Measurements from ENCODE around the gene TET3. TPM values are rescaled to one million over a fixed set of nuclear protein-coding genes. Genes with fewer than 3 reads are reported as not detected.

TET3 gene
- total RNA-seq, 1 experiment from 2014 or later: 13.3 TPM

DNA sequence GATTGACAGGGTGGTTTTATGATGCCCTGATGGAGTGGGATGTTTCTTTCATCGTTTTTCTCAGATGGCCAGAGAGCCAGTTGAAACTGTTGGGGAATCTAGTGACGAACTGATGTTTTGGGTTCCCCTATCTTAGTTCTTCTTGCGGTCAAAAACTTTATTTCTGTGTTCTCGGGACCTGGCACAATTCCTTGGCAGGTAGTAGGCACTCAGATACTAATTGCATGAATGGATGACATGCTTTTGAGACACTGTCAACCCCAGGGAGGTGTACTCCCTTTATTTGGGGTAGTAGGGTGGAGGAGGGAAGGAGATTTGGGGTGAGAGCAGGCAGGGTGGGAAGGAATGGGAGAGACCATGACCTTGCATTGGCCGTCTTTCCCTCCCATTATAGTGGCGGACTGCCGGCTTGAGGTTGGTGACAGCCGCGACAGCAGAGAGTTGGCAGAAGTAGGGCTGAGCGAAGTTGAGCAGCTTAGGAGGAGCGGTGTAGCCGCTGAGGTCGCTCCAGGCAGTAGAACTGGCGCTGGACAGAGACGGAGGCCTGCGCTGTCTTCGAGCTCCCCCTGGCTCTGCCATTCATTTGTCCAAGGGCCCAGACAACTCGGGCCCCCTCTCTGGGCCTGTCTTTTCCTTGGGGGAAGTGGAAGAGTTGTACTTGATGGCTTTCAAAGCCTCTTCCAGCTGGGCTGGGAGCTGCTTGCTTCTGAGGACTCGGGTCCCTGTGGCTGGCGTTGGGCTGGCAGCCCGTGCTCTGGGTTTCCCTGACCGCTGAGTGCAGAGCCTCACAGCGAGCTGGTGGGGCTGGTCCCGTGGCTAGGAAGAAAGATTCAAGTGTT is 2.6 kb downstream of the TET3 start:
- peak; percentile 75 for DNase-seq (ENCODE audit: low spot score)

DNA sequence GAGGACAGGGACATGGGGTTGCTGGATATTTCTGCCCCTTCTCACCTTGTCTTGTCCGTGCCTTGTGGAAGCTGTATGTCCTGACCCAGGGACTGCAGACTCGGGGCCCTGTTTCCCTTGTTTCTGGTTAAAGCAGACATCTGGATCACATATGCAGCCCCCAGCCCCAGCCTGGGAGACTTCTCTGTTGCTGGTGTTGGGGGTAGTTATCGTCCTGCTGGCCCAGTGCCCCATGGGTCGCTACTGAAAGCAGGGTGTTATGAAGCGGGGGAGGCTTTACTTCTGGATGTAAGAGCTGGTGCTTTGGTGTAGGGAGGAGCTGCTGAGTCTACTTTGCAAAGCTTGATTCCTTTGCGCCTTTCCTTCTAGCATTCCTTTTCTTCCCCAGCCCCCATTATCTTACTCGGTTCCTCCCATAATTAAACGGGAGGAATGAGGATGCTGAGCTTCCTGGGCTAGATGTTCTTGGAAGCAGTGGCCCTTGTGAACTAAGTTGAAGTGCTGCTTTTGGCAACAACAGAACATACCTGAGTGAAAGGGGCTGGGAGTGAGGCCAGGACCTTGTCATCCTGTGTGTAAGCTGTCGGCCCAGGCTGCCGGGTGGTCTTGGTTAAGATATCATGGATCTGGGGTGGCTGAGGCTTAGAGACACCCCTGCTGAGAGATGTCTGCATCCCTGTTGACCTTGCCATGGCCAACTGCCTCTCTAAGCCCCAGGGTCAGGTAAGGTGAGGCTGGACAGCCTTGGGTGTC is 3.4 kb downstream of the TET3 start:
- peak; percentile 14 for DNase-seq (ENCODE audit: low spot score)

DNA sequence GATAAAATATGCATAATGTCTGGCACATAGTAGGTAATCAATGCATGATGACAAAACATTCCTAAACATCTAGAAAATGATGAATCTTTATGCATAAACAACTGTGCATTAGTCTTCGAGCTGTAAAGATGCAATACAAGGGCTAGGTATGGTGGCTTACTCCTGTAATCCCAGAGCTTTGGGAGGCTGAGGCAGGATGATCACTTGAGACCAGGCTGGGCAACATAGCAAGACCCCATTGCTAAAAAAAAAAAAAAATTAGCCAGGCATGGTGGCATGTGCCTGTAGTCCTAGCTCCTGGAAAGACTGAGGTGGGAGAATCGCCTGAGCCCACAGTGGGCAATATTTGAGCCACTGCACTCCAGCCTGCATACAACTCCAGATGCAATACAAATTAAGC is 5.3 kb downstream of the TET3 start:
- DNase-seq (ENCODE audit: low spot score): no peak

DNA sequence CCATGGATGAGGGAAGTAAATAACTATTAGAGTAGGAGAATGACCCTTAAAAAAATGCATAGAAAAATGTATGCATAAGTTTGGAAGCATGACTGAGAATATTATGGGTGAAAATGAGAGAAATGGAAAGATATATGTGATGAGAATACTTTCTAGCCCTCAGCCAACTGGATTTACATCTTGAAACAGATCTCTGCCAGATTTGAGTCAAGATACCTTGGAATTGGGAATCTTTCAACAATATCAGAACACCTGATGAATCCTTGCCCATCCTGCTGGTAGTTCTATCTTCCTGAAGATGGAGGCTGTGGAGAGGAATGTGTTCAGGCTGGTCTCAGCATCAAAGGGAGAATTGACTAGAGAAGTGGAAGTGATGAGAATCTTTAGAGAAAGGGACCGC is 5.8 kb downstream of the TET3 start:
- no peak for DNase-seq (ENCODE audit: low spot score)

DNA sequence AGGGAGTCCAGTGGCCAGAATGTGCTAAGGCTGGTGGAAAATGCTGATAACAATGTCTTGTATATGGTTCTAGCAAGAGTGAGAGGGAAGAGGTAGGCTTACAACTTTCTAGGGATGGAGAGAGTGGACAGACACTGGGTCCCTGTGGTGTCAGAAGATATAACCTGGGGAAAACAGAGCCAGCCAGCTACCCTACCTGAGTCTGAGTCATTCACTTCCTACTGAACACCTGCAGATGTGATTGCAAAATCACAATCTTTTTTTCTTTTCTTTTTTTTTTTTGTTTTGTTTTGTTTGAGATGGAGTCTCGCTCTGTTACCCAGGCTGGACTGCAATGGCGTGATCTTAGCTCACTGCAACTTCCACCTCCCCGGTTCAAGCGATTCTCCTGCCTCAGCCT is 7.3 kb downstream of the TET3 start:
- no peak for DNase-seq (ENCODE audit: low spot score)

DNA sequence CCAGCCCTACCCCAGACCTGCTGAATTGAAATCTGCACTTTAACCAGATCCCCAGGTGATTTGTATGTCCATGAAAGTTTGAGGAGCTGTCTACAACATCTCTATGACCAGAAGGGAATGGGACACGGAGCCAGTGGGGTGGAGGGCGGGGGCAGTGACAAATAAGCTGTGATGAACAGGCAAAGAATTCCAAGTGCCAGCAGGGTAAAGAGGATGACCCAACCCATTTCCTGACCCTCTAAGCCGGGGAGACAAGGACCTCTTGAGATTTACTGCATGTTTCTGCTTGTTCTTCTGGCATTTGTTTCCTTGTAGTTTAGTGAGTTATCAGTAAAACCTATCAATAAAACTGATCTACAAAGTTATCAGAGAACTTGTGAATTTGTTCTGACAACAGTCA is 8.7 kb downstream of the TET3 start:
- DNase-seq (ENCODE audit: low spot score): no peak

DNA sequence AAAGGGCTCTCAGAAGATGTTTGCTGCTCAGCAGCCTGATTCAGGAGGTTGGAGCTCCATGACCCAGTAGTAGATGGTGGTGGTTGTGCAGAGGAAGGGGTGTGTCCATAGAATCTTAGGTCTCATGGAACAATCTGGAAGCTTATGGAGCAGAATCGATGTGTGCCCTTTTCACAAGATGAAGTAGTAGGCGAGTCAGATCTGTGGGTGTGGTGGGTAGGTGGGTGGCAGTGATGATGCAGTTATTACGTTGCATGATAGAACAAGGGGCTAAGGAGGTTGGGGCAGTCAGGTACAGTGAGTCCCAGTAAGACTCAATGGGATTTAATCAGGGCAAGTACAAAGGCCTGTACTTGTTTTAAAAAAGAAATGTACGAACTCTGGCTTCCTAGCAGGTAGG is 9.1 kb downstream of the TET3 start:
- no peak for DNase-seq (ENCODE audit: low spot score)

DNA sequence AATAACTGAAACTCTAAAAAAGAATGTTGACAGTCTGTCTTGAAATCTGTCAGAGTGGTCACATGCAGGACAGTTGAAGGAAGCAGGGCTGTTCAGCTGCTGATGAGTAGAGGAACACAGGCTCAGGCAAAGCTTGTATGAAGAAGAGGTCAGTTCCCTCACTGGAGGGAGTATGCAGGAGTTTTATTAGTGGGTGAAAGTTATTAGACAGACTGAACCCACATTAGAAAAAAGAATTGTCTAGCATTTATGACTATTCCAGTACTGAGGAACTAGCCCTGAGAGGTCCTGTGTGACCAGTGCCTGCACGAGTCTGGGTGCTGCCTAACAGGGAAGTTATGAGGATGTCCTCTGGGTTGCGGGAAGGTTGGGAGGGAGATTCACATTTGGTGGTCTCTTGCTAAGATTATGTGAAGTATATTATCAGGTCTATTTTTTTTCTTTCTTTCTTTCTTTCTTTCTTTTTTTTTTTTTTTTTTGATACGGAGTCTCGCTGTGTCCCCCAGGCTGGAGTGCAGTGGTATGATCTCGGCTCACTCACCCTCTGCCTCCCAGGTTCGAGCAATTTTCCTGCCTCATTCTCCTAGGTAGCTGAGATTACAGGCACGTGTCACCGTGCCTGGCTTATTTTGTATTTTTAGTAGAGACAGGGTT is 9.6 kb downstream of the TET3 start:
- no peak for DNase-seq (ENCODE audit: low spot score)

DNA sequence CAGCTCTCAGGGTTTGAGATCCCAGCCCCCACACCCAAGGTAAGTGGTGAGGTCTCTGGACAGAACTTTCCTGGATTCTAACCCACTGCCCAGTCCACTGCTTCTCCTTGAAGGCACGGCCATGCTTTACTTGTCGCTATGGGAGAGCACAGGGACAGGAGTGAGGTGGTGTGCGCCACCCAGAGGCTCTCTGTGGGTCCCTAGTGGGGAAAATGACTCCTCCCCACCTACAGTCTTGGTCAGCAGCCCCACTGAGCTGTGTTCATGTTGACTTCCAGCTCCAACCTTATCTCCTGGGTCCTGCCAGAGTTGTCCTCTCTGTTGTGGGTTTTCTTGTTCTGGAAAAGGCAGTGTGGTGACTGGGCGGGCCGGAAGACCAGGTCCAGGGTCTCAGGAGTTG is 11.1 kb downstream of the TET3 start:
- no peak for DNase-seq (ENCODE audit: low spot score)

DNA sequence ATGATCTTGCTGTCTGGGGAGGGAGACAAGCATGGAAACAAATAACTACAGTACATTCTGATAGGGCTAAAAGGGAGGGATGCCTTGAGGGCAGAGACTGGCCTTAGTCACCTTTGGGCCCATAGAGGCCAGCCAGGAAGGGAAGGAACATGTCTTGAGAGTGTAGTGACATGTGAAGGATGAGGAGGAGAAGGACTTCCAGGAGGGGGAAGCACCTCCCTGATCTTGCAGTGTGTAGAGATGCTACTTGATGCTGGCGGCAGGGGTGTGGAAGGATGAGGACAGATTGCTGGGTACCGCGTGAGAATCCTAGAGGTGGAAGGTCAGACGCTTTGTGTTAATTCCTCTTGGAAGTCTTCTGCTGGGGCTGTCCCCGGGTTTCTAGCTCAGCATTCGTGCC is 13.1 kb downstream of the TET3 start:
- no peak for DNase-seq (ENCODE audit: low spot score)

DNA sequence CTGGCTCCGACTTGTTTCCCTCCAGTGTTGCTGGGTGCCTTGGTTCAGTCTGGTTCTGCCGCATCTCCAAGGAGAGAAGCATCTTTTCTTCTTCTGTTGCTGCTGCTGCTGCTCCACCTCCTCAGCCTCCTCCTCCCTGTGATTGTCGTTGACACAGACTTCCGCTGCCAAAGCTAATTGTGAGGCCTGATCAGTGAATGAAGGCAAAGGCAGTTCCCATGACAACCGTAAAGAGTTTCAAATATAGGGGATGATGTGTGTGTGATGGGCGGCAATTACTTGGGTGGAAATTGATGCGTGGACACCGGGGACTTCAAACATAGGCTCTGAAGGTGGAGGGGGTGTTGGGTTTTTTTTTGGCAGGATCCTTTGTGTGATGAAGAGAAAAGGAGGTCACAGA is 13.7 kb downstream of the TET3 start:
- DNase-seq (ENCODE audit: low spot score): no peak

DNA sequence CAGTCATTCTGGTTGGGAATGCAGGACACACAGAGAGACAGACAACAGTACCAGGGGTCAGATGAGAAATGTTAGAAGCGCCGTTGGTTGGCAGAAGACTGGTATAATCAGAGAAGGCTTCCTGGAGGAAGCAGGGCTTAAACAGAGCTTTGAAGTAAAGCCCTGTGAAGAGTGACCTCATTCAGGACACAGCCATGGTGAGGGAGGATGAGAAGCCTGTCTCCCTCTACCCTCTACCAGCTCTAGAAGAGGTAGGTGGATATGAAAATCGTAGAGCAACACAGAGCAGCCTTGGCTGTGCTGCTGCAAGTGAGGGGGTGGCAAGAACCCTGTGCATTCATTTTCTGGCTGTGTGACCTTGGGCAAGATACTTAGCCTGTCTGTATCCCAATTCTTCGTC is 14.2 kb downstream of the TET3 start:
- DNase-seq (ENCODE audit: low spot score): no peak

DNA sequence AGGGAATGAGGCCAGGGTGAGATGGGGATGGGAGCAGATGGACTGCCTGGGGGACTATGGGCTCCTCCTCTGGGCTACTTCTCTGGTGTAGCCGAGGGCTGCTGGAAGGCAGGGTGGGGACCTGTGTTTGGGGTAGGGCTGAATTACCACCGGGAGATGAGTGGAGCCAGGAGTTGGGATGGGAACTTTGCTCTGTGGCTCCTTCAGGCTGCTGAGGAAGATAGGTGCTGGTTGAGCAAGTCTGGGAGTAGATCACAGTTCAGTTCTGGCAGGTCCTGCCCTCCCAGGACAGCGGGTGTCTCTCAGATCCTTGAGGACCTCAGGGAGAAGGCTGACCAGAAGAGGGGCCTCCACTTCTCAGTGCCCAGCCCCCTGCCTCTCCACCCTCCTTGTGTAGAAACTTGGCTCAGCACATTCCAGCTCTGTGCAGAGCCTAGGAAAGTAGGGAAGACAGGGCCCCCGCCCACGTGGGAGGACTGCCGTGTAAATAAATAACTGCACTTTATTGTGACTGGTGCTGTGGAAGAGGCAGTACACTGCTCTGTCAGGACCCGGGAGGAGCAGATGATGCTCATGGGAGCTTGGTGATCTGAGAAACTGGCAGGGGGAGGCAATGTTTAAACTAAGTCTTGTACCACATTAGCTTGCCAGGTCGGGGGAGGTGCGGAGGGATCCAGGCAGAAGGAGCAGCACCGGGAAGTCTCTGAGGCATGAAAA is 15.3 kb downstream of the TET3 start:
- peak; percentile 14 for DNase-seq (ENCODE audit: low spot score)

DNA sequence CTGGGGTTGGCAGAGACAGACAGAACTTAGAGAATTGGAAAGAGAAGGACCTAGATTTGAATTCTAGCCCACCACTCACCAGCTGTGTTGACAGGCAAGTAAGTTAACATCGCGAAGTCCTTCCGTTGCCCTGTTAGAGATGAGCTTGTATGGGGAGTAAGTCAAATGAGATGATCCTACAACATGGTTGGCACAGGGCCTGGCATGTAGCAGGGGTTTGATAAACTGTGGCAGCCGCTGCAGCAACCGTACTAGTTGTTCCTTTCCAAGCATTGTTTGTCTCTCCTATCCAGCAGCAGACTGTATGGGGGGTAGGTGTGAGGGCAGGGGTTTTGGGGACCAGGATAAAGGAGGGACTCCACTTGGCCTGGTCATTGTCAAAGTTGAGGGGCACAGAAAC is 16.0 kb downstream of the TET3 start:
- no peak for DNase-seq (ENCODE audit: low spot score)

DNA sequence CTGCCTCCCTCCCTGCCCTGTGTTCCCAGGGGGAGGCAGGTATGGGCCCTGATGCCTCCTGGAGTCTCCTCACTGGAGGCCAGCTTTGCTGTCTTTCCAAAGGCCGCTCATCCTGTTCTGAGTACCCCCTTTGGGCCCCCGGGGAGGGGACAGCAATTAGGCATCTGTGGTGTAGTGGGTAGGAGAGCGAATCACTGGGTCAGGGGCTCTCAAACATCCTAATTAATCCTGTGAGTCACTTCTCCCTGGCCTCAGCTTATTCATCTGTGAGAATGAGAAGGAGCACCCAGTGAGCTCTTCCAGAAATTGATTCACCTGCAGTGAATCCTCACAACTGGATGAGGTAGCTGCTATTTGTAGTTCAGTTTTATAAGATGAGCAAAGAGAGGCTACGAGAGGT is 16.4 kb downstream of the TET3 start:
- DNase-seq (ENCODE audit: low spot score): no peak

DNA sequence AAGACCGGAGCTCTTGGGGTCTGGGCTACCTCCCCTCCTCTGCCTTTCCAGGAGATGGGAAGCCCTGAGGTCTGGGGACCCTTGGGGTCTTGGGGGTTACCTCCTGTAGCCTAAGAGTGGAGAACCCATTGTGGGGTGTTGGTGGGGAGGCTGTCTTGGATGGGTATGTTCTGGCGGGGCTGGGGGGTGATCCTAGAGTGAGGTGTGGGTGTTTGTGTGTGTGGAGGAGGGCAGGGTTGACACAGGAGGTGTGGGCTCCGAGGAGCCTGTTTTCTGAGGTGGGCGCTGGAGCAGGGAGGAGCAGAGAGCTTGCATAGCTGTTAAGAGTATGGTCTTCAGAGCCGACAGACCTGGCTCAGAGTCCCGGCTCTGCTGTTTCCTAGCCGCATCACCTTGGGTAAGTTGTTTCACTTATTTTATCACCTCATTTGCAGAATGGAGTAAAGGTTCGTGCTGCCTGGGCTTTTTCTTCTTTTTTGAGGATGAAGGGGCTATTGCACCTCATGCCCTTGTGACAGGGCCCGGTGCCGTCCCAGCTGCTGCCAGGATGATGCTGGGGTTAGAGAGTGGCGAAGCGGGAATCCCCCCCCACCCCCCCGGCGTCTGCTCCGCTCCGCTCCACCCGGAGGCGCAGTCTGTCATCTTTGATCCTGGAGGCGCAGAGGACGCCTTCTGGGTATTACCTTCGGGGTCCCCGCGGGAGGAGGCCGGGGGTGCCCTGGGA is 17.2 kb downstream of the TET3 start:
- DNase-seq (ENCODE audit: low spot score): no peak

DNA sequence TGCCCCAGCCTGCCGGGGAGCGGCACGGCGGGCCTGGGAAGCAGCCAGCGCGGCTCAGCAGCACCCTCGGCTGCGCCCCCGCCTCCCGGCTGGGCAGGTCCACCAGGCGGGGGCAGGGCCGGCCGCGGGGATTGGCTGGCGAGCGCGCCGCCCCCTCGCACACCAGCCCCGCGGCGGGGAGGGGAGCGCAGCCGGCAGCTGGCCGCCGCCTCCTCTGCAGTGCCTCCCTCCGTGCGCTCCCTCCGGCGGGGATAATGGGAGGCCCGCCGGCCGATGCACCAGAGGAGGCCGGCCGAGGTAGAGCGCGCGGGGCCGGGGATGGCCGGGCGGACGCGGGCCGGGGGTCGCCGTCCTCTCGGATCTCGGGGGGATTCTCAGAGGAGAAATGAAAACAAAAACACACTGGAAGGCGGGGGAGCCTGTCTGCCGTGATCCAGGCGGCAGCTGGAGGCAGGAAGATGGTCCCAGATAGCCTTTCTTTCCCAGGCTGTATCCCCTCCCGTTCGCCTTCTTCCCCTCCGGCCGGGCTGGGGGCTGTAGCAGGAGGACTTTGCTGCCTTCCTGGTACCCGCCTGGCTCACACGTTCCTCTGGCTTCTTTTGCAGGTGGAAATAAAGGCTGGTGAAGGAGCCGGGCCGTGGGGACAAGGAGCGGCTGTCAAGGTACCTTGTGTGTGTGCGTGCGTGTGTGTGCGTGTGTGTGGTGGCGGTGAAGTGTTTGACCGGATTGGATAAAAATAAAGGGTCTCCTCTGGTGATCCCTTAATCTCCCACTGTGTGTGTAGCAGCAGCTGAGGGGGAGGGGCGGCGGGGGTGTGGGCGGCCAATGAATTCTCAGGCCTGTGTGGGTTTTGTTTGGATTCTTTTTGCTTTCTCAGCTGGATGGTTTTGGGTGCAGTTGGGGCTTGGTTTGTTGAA is 18.1 kb downstream of the TET3 start:
- peak; percentile 74 for DNase-seq (ENCODE audit: low spot score)

DNA sequence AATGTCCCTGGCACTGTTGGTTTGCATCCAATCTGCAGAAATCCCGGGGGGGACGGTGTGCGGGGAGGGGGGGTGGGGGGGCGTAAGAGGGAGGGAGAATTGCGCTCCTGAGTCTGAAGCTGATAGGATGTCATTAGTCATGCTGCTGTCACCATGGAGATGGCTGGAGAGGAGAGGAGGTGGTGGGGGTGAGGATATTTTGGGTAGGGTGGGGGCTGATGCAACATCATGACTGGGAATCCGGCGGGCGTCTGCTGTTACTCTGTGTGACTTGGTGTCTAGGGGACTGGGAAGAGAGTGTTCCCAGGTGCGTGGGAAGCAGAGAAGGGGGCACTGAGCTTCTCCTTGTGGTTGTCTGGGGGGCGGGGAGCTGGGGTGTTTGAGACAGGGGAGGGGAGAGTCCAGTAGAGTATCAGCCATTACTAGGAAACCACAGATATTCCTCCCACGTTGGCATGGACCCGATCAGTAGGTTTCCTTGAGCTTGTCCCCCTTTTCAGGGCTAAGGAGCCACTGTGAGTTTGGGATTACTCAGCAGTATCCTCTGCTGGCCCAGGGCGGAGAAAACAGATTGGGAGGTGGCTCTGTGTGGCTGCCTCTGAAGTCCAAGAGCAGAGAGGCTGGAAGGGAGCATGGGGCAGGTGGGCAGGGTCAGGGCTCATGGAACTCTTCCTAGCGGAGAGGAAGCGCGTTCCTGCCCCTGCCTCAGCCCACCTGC is 18.9 kb downstream of the TET3 start:
- DNase-seq (ENCODE audit: low spot score): no peak

Measured in HT-29 (cell line).